Endothelial cell of hepatic sinusoid (primary cell): ENCODE measurements around the gene ZSWIM5.
"Not testable (repeated sequence)": the region's sequence is repeated elsewhere in the genome, so short reads cannot be mapped to it uniquely, and the experiment has no call there.

Experiments
- in situ Hi-C: cut with HindIII; loops from 2 replicates; pipeline ENCODE4 v1.10.0; 2017; ENCODE audit warnings: low sequenced_read_pairs

The ZSWIM5 gene

GRCh38 chr1:45205910-45206721 lies at the start of gene ZSWIM5:
Gene ZSWIM5 (minus strand): TSS chr1:45206605. CDS start chr1:45206350, 255 bp downstream.
- in situ Hi-C loops: no loop called here

DNA sequence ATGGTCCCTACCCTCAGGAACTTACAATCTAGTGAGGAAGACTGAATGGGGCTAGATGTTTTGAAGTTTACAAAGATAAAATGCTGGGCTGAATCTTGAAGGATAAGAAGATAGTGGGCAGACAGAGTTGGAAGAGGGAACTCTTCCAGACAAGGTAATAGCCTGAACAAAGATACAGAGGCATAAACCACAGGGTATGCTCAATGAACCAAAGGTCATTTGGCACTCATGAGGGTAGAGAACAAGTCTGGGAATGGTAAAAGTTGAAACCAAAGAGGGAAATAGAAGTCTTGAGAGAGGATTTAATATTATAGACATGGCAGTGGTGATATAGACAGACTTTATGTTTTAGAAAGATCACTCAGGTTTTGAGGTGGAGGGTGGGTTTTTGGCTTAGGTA lies 48.1 kb upstream of the ZSWIM5 start:
- in situ Hi-C loops: no loop called here

GRCh38 chr1:45250544-45250943 lies 44.1 kb upstream of the ZSWIM5 start:
- in situ Hi-C loops: no loop called here

DNA sequence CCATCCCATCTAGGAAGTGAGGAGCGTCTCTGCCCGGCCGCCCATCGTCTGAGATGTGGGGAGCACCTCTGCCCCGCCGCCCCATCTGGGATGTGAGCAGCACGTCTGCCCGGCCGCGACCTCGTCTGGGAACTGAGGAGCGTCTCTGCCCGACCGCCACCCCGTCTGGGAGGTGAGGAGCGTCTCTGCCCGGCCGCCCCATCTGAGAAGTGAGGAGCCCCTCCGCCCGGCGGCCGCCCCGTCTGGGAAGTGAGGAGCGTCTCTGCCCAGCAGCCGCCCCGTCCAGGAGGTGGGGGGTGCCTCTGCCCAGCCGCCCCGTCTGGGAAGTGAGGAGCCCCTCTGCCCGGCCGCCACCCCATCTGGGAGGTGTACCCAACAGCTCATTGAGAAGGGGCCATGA lies 41.6 kb upstream of the ZSWIM5 start:
- in situ Hi-C loops: not testable (repeated sequence)

DNA sequence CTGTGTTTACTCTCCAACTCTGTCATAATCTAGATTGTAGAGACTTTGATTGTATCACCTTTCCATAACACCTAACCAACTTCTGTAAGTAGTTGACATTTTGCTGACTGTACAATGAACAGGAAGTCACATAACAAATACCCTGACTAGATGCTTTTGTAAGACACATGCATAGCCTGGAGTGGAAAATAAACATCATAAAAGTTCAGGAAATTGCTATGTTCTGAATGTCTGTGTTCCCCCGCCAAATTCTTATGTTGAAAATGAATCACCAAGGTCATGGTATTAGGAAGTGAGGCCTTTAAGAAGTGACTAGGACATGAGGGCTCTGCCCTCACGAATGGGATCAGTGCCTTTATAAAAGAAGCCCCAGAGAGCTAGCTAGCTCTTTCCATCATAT lies 40.4 kb upstream of the ZSWIM5 start:
- in situ Hi-C loops: no loop called here

DNA sequence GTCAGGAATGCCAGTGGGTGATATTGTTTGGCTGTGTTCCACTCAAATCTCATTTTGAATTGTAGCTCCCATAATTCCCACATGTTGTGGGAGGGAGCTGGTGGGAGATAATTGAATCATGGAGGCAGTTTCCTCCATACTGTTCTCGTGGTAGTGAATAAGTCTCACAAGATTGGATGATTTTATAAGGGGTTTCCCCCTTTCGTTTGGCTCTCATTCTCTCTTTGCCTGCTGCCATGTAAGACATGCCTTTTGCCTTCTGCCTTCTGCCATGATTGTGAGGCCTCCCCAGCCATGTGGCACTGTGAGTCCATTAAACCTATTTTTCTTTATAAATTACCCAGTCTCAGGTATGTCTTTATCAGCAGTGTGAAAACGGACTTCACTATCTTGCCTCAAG lies 40.0 kb upstream of the ZSWIM5 start:
- in situ Hi-C loops: not testable (repeated sequence)

DNA sequence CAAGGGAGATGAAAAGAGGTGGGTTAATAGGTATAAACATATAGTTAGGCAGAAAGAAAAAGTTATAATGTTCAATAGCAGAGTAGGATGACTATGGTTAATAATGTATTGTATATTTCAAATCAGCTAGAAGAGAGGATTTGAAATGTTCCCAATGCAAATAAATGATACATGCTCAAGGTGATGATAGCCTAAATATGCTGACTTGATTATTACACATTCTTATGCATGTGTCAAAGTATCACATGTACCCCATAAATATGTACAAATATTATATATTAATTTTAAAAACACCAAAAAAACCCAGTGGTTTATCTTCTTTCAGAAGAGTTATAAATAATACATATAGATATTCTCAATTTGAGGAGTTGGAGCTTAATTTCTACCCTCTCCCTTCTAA lies 38.3 kb upstream of the ZSWIM5 start:
- in situ Hi-C loops: no loop called here

GRCh38 chr1:45243476-45244343 lies 37.3 kb upstream of the ZSWIM5 start:
- in situ Hi-C loops: no loop called here

DNA sequence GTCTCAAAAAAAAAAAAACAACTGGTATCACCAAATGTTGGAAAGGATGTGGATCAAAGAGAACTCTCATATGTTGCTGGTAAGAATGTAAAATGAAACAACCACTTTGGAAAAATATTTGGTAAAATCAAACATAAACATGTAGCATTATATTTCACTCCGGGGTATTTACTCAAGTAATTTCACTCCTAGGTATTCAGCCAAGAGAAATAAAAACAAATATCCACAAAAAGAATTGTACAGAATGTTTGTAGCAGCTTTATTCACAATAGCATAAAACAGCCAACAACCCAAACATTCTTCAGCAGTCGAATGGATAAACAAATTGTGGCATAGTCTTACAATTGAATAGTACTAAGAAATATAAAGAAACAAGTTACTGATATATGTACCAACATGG lies 32.4 kb upstream of the ZSWIM5 start:
- in situ Hi-C loops: loop anchor here (5.0 kb wide), 1 partner anchor 53 kb away; no protein-coding TSS in a partner anchor

GRCh38 chr1:45236136-45236535 lies 29.7 kb upstream of the ZSWIM5 start:
- in situ Hi-C loops: loop anchor here (5.0 kb wide), 1 partner anchor 56 kb away; no protein-coding TSS in a partner anchor

DNA sequence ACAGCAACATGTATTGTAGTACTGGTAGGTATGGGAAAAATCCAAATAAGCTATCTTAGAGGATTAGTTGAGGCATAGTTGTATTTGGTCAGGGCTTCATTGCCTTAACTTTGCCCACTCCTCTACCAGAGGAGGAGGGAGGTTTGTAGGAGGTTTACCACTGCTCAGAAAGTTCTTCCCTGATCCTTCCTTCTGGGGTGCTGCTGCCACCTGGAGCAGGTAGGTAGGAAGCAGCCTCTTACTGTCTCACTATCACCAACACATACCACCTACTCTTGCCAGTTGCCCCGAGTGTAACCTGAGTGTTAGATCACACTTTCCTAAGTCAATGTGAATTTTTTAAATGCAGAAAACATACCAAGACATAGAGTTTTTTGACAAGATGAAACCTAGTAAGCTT lies 24.1 kb upstream of the ZSWIM5 start:
- in situ Hi-C loops: no loop called here

DNA sequence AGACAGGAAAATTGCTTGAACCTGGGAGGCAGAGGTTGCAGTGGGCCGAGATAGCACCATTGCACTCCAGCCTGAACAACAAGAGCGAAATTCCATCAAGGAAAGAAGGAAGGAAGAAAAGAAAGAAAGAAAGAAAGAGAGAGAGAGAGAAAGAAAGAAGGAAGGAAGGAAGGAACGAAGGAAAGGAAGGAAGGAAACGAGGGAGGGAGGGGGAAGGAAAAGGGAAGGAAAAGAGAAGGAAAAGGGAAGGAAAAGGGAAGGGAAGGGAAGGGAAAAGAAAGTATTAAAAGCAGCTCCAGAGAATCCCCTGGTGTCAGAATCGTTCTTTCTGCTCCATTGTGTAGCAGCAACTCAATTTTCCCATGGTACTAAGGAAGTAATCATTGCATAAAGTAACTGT lies 19.2 kb upstream of the ZSWIM5 start:
- in situ Hi-C loops: no loop called here

DNA sequence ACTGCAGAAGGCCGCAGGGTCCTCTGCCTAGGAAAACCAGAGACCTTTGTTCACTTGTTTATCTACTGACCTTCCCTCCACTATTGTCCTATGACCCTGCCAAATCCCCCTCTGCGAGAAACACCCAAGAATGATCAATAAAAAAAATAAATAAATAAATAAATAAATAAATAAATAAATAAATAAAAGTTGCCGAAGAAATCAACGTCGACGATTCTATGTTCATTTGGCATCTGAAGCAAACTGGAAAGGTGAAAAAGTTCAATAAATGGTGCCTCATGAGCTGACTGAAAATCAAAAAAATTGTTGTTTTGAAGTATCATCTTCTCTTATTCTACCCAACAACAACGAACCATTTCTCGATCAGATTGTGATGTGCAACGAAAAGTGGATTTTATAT lies 17.3 kb upstream of the ZSWIM5 start:
- in situ Hi-C loops: not testable (repeated sequence)

DNA sequence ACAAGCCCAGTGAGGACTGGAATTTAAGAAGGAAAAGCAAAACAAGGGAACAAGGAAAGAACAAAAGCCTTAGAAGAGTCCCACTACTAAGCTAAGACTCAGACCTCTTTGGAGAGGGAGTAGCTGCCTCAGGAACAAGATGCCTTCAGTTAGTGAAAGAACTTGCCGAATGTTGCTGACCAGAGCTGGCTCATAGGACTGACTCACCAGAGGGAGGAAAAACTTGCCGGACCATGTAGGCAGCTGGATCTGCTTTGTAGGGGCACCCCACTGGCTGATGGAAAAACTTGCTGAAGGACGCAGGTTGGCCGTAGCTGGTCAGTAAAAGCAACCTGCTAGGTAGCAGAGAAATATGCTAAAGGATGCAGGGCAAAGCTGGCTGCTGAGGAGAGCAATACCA lies 15.3 kb upstream of the ZSWIM5 start:
- in situ Hi-C loops: no loop called here

DNA sequence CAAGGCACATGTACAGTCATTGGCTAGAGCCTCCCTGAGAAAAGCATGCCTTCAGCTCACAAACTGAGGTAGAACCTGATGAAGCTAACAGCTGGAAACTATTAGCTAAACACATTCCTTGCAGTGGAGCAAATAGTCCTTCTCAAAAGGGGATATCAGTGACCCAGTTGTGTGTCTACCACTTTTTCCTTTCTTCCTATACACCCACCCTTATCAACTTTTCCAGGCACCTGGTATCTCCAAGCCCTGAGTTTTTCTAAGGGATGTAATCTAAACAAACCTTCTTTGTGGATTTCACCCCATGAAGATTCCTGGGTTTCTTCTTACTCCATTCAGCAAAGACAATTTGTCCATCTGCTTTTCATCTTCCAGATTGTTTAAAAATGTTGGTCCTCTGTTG lies 10.5 kb upstream of the ZSWIM5 start:
- in situ Hi-C loops: no loop called here

GRCh38 chr1:45216200-45216541 lies 9.8 kb upstream of the ZSWIM5 start:
- in situ Hi-C loops: no loop called here

- in situ Hi-C loops: no loop called here
Observed at GRCh38 chr1:45215485-45216199, 9.2 kb upstream of the ZSWIM5 start.

DNA sequence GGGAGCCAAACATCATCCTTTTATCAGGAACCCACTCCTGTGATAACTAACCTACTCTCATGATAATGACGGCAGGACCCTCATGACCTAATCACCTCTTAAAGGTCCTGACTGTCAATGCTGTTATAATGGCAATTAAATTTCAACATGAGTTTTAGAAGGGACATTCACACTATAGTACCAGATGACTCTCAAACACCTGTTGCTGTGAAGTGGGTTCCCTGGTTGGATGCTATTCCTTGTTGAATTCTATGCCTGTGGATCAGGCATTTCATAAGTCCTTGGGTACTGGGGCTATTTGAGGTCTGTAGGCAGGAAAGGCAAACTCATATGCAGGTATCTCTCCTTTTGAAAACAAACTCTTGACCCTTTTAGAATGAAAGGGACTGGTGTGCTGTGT lies 7.5 kb upstream of the ZSWIM5 start:
- in situ Hi-C loops: no loop called here

GRCh38 chr1:45211076-45211475 lies 4.7 kb upstream of the ZSWIM5 start:
- in situ Hi-C loops: no loop called here

DNA sequence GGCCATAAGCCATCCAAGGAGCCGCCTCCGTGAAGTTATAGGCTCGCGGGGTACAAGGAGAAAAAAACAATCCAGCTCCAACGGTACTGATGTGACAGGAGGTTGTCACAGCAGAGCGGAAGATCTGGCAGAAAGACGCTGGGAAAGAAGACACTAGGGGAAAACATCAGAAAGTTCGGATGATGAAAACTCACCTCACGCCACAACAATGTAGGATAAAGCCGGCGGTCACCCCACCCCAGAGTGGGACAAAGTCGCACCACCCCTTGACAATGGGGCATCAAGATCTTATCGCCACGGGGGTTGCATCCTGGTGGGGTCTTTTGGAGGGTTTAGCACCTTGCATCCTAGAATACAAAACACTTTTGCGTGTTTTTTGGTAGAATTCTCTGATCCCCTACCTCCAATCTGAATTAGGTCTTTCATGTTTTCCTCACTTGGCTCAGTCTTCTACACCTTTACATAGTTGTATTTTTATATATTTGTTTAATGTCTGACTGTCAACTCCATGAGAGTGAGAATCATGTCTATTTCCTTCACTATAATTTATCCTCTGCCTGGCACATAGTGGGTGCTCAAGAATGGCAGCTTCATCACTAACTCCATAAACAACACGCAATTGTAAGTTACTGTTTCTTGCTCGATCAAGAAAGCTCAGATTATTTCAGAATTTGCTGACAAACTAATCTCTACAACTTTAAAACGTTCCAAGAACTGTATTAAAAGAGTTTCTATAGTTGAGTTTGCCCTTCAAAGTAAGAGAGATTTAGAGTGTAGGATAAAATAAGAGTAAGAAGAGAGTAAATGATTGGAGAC lies 611 bp upstream of the ZSWIM5 start:
- in situ Hi-C loops: no loop called here
